Esophagus muscularis mucosa (tissue), 3 donors: ENCODE measurements around the gene PEX5L.

Experiments used
- POLR2A ChIP-seq: fragments of 450-650 bp; IDR thresholded peaks from one replicate; pipeline ENCODE4 v1.6.1; 2017; ENCODE audit warnings: antibody characterized with exemption, moderate library complexity, mild to moderate bottlenecking, low read depth
- POLR2AphosphoS5 ChIP-seq, 2 donors: sonication (generic); formaldehyde crosslinking; IDR thresholded peaks; one replicate each; pipeline ENCODE4 v1.6.1; 2017; ENCODE audit warnings: antibody characterized with exemption in 2 of 2
- TF ChIP-seq, protein P1 (sequence below), 3 experiments: fragments of 200-600 bp in 2 of 3; fragments of 450-650 bp in 1 of 3; sonication (generic) in 2 of 3; IDR thresholded peaks; one replicate each; pipeline ENCODE4 v1.5.1; 2017 to 2019; ENCODE audit warnings: antibody characterized with exemption in 3 of 3, mild to moderate bottlenecking in 2 of 3, moderate library complexity in 1 of 3

DNA sequence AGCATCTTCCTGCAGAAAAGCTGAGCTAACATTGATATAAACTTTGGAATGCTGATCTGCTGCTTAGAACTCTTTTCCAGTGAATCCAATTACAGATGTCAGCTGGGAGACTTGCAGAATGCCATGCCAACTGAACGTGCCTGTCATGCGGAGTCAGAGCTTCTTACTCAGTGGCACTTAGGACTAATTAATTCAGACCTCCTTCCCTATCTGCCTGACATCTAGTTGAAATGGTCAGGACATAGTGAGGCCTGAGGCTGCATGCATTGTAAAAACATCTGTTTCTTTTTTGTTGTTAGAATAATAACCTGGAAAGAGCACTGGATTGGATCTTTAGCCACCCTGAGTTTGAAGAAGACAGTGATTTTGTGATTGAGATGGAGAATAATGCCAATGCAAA lies 271.3 kb downstream of the PEX5L start:
- TF ChIP-seq, protein P1, sequence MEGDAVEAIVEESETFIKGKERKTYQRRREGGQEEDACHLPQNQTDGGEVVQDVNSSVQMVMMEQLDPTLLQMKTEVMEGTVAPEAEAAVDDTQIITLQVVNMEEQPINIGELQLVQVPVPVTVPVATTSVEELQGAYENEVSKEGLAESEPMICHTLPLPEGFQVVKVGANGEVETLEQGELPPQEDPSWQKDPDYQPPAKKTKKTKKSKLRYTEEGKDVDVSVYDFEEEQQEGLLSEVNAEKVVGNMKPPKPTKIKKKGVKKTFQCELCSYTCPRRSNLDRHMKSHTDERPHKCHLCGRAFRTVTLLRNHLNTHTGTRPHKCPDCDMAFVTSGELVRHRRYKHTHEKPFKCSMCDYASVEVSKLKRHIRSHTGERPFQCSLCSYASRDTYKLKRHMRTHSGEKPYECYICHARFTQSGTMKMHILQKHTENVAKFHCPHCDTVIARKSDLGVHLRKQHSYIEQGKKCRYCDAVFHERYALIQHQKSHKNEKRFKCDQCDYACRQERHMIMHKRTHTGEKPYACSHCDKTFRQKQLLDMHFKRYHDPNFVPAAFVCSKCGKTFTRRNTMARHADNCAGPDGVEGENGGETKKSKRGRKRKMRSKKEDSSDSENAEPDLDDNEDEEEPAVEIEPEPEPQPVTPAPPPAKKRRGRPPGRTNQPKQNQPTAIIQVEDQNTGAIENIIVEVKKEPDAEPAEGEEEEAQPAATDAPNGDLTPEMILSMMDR (IDR thresholded peaks at IDR 0.05), result no peak
- no peak for TF ChIP-seq POLR2A
- TF ChIP-seq POLR2AphosphoS5 (IDR thresholded peaks at IDR 0.05), result no peak
